Endometrial microvascular endothelial cells (primary cell): ENCODE data around the gene GLIS1. TPM values are rescaled to one million over a fixed set of nuclear protein-coding genes. Genes with fewer than 3 reads are reported as not detected.

Source experiments
- in situ Hi-C: cut with HindIII; loops from 2 replicates; pipeline ENCODE4 v1.10.0; 2017; ENCODE audit warnings: low sequenced_read_pairs, low pct_unique_long_range_greater_than_20kb; ENCODE audit errors: inconsistent ontology term
- total RNA-seq: library from RNA; depleted of rRNA; stranded (reverse); fragments of >200 nt; gene quantifications from one replicate; pipeline ENCODE4 v1.2.3, GENCODE V29; 2015; ENCODE audit errors: inconsistent ontology term

GLIS1 gene
- total RNA-seq, 1 donor from 2014 or later = not detected

DNA sequence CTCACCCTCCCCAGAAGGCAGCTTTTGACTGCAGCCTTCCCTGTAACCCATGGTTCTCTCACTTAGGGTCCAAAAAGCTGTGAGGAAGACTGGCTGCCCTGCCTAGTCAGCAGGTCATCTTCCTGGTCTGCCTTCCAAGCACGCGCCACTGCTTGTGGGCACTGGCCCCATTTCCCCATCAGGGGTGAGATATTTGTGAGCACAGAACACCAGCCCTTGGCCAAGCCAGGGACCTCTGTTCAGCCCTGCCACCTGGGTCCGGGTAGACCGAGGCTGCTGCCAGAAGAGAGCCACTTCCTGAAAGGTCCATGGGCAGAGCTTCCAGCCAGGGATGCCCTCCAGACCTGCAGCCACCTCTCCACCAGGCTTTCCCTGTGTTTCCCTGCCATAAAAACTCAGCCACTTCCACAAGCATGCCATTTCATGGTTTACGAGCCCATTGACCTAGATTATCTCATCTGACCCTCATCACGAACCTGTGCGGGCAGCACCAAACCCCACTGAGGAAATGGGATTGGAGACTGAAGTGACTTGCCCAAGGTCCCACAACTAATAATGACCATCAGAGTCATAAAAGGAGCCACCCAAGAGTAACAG, 40.5 kb downstream of the GLIS1 start:
- in situ Hi-C loops = no loop called here

DNA sequence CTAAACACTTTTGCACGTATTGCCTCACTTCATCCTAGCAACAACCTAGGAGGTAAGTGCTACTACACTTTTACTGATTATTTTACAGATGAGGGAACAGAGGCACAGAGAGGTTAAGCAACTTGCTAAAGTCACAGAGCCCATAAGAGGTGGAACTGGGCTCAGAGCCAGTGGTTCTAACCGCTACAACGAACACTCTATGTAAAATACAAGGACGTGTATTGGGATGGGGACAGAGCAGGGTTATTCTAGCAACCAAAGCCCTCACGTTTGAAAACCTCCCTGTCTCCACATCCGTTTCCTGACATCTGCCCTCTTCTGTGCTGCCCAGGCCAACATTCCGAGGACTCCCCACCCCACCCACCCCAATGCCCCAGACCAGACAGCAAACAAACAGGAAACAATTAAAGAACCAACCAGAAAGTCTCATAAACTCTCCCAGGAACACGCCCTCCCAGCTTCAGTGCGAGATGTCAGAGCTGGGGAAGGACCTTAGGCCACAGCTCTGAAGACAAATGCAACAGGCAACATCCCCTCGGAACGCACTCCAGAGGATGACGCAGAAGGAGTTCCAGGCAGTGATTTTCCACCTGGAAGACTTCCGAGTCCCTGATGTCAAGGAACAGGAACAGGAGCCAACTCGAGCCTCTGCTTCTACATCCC, 41.1 kb downstream of the GLIS1 start:
- in situ Hi-C loops = no loop called here

DNA sequence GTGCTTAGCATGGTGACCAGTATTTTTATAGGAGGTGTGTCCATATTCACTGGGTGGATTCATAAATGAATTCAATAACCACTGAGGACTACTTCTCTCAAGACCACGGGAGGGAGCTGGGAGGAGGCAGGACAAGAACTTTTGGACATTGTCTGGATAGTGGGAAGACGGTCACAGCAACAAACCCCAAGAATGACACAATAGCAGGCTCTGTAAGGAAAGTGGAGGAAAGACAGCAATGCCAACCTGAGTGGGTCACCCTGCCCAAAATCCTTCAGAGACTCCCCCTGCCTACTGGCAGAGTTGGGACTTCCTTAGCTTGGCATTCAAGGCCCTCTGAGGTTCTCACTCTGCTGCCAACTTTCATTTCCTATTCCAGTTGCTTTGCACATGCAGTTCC, 42.0 kb downstream of the GLIS1 start:
- in situ Hi-C loops = no loop called here

DNA sequence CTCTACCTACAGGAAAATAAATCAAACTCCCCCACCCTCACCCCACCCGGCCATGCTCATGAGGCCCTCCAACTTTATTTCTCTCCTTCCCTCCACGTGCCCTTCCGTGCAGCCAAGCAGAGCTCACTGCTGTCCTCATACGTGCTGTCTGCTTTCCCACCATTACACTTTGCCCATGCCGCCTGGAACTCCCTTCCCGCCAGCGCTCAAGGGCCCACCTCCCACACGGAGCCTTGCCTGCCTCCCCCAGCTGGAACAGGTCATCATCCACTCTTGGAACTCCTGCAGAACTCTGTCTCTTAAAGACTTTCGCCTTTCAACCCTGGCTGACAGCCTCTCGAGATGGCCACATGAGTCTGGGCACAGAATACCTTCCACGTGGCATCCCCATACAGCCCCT, 42.4 kb downstream of the GLIS1 start:
- in situ Hi-C loops = no loop called here

DNA sequence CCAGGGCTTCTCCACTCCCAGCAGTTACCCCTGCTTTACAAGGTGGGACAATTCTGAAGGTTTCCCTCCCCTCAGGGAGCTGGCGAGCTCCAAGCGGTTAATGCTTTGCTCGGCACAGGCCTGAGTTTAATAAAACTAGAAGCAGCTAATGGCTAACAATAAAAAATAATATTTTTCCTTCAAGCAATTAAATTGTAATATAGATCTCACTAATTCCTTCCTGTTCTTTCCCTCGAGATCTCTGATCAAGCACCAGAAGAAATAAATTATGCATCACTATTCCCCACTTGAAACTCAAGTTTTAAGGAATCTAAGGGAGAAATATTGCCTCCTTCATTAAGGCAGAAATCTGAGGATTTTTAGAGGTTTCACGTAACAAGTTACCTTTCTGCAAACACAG, 42.9 kb downstream of the GLIS1 start:
- in situ Hi-C loops = no loop called here

DNA sequence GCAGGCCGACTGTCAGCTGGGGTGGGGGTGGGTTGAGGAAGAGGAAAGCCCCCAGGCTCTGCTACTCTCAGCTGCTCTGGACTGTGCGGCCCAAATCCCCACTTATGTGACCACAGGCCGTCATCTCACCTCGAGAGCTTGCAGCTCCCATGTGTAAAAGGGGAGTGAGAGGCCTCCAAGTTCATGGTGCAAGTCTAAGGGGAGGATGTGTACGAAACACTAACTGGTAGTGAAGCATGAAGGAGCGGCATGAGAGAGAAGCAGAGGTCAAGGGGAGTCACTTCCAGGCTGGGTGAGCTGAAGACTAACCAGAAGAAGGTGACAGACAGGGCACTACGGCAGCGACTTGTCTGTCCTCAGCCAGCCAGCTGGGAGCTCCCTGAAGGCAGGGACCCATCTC, 43.8 kb downstream of the GLIS1 start:
- in situ Hi-C loops = no loop called here

DNA sequence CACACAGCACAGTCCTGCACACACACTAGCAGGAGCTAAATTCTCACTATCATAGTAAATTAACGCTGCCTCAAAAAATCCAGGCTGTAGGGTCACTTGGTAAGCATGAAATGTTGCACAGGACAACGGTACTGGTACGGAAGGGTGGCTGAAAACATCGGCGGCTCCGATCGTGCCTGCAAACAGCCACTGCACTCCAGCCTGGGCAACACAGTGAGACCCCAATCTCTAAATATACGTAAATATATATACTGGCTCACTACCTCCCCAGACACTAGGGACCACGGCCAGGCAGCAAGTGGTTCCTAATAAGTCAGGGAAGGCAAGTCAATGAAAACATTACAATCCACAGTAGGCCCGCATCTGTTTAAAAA, 44.3 kb downstream of the GLIS1 start:
- in situ Hi-C loops = no loop called here

DNA sequence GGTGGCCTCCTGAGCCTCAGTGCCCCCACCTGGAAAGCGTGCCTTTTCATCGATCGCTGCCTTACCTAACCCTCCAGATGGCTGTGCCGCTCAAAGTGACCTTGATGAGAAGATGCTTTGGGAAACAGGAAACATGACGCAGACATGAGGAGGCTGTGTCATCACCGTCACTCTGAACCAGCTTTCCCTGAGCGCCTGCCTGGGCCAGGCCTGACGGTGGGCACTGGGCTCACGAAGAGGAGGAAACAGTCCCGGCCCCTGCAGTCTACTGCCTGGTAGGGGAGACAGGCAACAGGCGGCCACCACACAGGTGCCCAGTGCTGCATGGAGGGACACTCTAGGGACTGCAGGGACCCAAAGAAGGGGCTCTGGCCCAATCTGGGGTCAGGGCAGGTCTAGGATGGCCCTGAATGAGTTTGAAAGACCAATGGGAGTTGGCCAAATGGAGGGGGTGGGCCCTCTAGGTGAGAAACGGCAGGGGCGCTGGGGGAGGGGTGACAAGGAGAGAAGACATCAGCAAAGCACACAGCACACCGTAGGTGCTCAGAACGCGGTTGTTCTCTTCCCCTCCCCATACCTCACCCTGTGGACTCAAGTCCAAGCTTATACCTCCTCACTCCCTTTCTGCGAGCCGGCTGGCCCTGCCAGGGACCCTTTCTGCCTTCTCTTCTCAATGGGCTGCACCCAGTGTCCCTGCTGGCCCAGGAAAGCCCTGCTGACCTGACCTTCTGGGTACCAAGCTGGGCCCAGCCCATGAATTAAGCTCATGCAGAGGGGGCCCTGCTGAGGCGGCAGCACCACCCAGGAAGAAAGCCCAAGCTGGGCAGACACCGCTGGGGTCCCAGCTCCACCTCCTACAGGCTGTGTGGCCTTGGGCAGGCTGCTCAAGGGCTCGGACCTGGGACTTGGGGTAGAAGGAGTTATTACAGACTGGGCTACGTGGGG, 44.9 kb downstream of the GLIS1 start:
- in situ Hi-C loops = no loop called here

DNA sequence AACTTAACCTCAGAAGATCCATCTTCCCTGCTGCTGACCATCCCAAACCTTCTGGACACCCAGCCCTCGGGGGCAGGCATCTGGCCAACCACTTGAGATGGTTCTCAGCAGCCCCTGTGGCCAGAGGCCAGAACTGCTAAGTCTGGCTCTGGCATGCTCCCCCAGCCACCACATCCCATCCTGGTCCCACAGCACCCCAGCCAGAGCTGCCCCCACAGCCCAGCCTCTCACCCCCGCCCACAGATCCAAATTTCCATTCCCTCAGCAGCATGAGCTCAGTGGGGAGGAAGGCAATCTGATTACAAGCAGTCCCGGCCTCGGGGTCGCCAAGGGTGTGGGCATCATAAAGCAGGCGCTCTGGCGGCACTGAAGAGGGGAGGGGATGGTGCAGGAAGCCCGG, 45.6 kb downstream of the GLIS1 start:
- in situ Hi-C loops = no loop called here

DNA sequence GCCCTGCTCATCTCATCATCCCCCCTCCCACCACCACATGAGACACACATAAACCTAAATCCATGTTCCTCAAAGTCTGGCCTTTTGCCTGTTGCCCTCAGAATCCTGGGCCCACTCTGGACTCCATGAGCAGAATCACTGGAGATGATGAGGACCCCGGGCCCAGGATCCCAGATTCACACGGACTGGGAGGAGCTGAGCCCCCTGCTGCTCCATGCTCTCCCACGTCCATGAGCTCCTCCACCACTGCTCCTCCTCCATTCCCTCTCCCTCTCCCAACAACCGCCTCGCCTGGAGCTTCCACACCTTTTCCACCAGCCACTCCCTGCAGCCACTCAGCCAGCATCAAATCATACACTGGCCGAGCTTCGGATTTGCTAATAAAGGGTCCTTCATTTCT, 47.6 kb downstream of the GLIS1 start:
- in situ Hi-C loops = no loop called here

DNA sequence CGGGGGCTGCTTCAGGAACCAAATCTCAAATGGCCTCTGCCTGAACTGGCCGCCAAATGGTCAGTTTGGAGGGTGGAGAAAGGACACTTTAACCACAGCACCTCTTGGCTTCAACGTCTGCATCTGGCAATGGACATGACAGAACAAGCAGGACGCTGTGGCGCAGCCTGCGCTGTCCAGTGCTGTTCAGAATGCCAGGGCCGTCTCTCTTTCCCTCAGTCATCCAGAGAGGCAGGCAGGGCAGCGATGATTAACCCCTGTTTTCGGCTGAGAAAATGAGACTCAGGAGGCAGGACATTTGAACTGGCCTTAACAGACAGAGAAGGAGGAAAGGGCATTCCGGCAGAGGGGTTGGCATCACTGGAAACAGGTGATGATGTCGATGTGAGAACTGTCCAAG, 48.6 kb downstream of the GLIS1 start:
- in situ Hi-C loops = no loop called here

DNA sequence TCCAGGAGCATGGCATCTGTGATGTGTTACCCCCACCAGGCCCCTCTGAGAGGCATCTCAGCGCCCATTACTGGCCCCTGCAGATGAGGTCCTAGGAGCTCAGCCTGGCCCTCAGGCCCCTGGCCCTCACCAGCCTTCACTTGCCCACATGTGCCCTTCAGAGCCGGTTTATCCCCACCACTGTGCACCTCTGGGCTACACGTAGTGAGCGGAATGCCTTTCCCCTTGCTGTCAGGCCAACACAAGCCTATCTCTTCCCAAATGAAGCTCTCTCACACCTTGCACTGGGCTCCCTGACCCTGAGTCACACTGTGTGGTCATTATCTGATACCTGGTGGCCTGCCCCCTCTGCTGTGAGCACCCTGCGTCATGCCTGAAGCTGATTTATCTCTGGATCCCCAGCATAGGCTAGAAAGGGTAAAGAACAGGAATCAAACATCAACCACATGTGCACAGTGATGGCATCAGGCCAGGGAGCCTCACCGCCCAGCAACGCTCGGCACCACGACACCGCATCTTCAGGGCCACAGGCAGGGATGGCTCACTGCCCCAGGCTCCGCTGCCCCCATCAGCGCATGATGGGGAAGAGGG, 49.1 kb downstream of the GLIS1 start:
- in situ Hi-C loops = no loop called here

DNA sequence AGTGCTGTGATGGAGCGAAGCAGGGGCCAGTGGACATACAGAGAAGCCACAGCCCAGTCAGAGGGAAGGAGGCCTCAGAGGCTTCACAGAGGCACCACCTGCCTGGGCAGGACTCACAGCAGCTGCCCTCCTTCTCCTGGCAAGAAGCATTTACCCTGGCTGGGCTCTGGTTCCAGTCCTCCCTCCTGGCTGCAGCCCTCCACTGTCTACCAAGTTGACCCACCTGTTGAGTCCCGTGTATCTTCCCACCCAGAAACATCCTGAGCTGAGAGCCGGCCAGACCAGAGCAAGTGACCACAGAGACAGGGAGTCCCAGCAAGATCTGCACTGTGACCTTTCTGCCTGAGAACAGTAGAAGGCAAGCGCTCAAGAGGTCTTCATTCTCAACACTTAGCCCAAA, 49.7 kb downstream of the GLIS1 start:
- in situ Hi-C loops = no loop called here

DNA sequence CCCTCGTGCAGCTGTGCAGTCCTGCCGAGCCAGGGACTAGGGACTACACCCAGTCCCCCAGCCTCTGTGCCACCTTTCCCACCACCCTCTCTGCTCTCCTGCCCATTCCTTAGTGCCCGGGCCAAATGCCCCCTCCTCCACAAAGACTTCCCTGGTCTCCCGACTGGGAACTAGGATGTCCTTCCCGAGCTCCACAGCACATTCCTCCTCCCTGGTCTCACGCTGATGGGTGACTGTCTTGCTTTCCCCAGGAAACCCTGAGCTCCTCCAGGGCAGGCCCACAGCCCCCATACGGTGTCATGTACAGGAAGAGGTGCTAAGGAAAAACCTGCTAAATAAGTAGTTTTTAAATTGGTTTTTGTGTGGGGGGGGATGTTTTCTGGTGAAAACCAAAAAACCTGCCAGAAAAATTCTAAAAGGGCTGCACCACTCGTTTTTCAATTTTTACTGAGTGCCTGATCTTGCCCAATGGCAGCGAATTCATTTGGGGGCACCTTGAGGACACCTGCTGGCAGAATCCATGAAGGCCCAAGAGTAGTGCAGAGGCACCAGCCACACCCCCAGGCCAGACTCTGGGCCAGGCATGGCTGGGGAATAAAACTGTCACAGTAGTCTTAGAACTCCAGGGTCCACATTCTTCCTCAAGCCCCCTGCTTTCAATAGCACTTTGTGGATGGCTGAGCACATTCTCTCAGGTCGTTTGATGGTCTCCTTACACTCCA, 50.4 kb downstream of the GLIS1 start:
- in situ Hi-C loops = no loop called here

DNA sequence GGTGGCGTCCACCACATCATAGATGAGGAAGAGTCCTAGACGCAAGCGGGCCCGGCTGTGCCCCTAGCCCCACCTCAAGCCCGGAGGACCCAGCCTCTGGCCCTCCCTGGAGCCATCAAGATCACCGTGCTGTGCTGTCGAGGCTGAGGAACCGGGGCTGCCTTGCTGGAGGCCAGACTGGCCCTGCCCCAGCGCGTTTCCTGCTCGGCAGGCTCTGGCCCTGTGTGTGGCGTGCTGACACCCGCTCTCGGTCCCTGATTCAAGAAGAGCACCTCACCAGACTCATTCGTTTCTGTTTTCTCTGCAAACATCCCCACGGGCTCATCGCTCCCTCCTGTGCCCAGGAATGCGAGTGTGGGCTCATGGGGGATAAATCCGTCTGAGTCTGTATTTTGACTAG, 51.1 kb downstream of the GLIS1 start:
- in situ Hi-C loops = no loop called here

DNA sequence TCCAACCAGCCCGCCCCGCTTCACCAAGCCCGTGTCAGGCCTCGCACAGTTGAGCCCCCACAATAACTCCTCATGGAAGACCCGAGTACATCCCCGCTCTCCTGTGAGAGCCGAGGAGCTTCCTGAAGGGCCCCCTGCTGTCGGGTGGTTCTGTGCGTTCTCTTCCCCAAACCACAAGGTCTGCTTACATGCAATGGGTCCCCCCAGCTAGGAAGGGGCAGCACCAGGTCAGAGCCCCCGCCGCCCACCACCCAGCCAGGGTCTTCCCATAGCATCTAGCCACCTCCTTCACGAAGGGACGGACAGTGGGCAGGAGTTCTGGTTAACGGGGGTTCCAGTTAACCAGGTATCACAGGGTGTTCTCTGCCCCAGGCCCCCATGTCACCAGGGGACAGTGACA, 51.5 kb downstream of the GLIS1 start:
- in situ Hi-C loops = no loop called here

DNA sequence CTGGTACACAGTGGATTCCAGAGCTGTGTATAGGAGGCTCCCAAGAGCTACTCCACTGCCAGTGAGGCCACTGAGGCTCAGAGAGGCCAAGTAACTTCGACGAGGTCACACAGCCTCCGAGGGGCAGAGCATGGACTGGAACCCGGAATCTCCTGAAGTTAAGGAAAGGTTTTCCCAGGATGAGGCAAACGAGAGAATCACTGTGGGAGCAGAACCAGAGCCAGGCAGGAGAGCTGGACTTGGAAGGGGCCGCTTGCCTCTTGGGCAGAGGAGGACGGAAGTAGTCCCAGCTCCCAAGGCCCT, 52.0 kb downstream of the GLIS1 start:
- in situ Hi-C loops = no loop called here

DNA sequence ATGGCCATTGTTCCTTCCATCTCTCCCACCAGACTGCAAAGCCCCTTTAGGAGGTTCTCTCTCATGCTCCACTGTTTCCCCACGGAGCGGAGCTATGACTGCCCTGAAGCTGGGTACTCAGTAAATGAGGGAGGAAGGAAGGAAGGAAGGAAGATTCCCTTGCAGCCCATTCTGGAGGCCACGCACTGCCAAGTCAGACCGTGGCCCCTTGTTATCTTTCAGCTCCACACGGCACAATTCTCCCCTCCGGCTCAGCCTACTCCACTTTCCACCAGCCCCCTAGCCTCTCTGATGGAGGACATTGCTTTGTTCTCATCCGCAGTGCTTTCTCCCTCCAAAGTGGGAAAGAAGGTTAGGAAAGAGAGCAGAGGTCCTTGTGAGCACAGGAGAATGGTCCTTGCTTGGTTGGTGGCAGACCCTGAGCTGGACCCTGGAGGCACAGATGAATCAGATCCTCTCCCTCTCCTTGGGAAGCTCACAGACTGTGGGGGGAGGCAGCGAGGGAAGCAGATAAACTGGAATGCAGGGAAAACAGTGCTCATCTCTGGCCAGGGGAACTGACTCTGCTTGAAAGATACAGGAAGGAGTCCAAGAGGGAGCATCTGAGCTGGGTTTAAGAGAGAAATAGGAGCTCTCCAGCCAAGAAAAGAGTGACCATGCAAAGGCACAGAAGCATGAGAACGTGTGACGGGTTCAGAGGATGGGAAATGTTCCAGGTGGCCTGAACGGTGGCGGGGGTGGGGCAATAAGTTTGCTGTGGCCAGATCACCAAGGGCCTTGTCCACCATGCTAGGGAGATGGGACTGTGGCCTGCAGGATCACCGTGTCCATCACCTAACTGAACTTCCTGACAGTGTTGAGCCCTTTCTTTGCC, 52.6 kb downstream of the GLIS1 start:
- in situ Hi-C loops = no loop called here
